Neural cell (in vitro differentiated cells): ENCODE results near the gene FGD6.
"Not testable (repeated sequence)": the region's sequence is repeated elsewhere in the genome, so short reads cannot be mapped to it uniquely, and the experiment has no call there.

Experiments used
- EP300 ChIP-seq: fragments of 450-650 bp; conservative IDR thresholded peaks from 2 replicates; pipeline ENCODE4 v1.6.1; 2014; ENCODE audit warnings: antibody characterized with exemption, mild to moderate bottlenecking, moderate library complexity; ENCODE audit not compliant: poor library complexity, severe bottlenecking
- EZH2 ChIP-seq: fragments of 200-600, 300-800 bp; shearing (Covaris generic), sonication (generic); IDR thresholded peaks from 2 replicates; pipeline ENCODE4 v1.6.1; 2014; ENCODE audit warnings: antibody characterized with exemption, low read length, borderline replicate concordance, mild to moderate bottlenecking; ENCODE audit not compliant: insufficient read depth, poor library complexity, severe bottlenecking
- POLR2AphosphoS5 ChIP-seq: IDR thresholded peaks from 2 replicates; pipeline ENCODE4 v1.6.1; 2012
- TAF1 ChIP-seq: IDR thresholded peaks from 2 replicates; pipeline ENCODE4 v1.6.1; 2012; ENCODE audit warnings: low read depth
- TF ChIP-seq, protein P1 (sequence below): fragments of 450-650 bp; IDR thresholded peaks from 2 replicates; pipeline ENCODE4 v1.5.1; 2014; ENCODE audit warnings: antibody characterized with exemption, mild to moderate bottlenecking, moderate library complexity; ENCODE audit not compliant: poor library complexity, severe bottlenecking
- TF ChIP-seq, protein P2 (sequence below): IDR thresholded peaks from 2 replicates; pipeline ENCODE4 v1.6.1; 2012; ENCODE audit warnings: borderline replicate concordance

DNA sequence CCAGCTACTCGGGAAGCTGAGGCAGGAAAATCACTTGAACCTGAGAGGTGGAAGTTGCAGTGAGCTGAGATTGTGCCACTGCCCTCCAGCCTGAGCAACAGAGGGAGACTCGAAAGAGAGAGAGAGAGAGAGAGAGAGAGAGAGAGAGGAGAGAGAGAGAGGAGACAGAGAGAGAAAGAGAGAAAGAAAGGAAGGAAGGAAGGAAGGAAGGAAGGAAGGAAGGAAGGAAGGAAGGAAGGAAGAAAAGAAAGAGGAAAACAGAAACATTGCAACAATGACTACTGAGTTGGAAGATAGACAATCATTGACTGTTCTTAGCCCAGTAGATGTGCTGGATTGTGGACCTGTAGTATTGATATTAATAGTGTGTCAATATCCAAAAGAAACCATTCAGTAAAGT is 22.6 kb upstream of the FGD6 start:
- TF ChIP-seq, protein P1, sequence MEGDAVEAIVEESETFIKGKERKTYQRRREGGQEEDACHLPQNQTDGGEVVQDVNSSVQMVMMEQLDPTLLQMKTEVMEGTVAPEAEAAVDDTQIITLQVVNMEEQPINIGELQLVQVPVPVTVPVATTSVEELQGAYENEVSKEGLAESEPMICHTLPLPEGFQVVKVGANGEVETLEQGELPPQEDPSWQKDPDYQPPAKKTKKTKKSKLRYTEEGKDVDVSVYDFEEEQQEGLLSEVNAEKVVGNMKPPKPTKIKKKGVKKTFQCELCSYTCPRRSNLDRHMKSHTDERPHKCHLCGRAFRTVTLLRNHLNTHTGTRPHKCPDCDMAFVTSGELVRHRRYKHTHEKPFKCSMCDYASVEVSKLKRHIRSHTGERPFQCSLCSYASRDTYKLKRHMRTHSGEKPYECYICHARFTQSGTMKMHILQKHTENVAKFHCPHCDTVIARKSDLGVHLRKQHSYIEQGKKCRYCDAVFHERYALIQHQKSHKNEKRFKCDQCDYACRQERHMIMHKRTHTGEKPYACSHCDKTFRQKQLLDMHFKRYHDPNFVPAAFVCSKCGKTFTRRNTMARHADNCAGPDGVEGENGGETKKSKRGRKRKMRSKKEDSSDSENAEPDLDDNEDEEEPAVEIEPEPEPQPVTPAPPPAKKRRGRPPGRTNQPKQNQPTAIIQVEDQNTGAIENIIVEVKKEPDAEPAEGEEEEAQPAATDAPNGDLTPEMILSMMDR = not testable (repeated sequence)
- not testable (repeated sequence) for TF ChIP-seq POLR2AphosphoS5, EP300, EZH2, TAF1
- TF ChIP-seq, protein P2, sequence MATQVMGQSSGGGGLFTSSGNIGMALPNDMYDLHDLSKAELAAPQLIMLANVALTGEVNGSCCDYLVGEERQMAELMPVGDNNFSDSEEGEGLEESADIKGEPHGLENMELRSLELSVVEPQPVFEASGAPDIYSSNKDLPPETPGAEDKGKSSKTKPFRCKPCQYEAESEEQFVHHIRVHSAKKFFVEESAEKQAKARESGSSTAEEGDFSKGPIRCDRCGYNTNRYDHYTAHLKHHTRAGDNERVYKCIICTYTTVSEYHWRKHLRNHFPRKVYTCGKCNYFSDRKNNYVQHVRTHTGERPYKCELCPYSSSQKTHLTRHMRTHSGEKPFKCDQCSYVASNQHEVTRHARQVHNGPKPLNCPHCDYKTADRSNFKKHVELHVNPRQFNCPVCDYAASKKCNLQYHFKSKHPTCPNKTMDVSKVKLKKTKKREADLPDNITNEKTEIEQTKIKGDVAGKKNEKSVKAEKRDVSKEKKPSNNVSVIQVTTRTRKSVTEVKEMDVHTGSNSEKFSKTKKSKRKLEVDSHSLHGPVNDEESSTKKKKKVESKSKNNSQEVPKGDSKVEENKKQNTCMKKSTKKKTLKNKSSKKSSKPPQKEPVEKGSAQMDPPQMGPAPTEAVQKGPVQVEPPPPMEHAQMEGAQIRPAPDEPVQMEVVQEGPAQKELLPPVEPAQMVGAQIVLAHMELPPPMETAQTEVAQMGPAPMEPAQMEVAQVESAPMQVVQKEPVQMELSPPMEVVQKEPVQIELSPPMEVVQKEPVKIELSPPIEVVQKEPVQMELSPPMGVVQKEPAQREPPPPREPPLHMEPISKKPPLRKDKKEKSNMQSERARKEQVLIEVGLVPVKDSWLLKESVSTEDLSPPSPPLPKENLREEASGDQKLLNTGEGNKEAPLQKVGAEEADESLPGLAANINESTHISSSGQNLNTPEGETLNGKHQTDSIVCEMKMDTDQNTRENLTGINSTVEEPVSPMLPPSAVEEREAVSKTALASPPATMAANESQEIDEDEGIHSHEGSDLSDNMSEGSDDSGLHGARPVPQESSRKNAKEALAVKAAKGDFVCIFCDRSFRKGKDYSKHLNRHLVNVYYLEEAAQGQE = not testable (repeated sequence)
